ENCODE data around the gene ULK3. TPM values are rescaled to one million over a fixed set of nuclear protein-coding genes. Genes with fewer than 3 reads are reported as not detected.

The ULK3 gene
- total RNA-seq, 1 experiment from 2014 or later, result 32.1 TPM

- no peak for DNase-seq (ENCODE audit: extremely low read depth, low read depth)
These were observed 25.1 kb upstream of the ULK3 start for GRCh38 chr15:74868059-74868458.

- DNase-seq (ENCODE audit: extremely low read depth, low read depth), result no peak
These were observed 24.6 kb upstream of the ULK3 start for GRCh38 chr15:74867466-74868038.

GRCh38 chr15:74866090-74866489 is 23.1 kb upstream of the ULK3 start:
- DNase-seq (ENCODE audit: extremely low read depth, low read depth), result no peak

GRCh38 chr15:74865316-74865715 is 22.4 kb upstream of the ULK3 start:
- DNase-seq (ENCODE audit: extremely low read depth, low read depth), result no peak

GRCh38 chr15:74864296-74864695 is 21.3 kb upstream of the ULK3 start:
- no peak for DNase-seq (ENCODE audit: extremely low read depth, low read depth)

- DNase-seq (ENCODE audit: extremely low read depth, low read depth), result no peak
These were observed 20.5 kb upstream of the ULK3 start for GRCh38 chr15:74863239-74864056.

GRCh38 chr15:74858369-74858740 is 15.4 kb upstream of the ULK3 start:
- no peak for DNase-seq (ENCODE audit: extremely low read depth, low read depth)

GRCh38 chr15:74857671-74858368 is 14.9 kb upstream of the ULK3 start:
- no peak for DNase-seq (ENCODE audit: extremely low read depth, low read depth)

- no peak for DNase-seq (ENCODE audit: extremely low read depth, low read depth)
These were observed 14.2 kb upstream of the ULK3 start for GRCh38 chr15:74857082-74857655.

- DNase-seq (ENCODE audit: extremely low read depth, low read depth), result no peak
These were observed 13.6 kb upstream of the ULK3 start for GRCh38 chr15:74856537-74856936.

- no peak for DNase-seq (ENCODE audit: extremely low read depth, low read depth)
These were observed 12.9 kb upstream of the ULK3 start for GRCh38 chr15:74855857-74856256.

GRCh38 chr15:74854453-74855022 is 11.6 kb upstream of the ULK3 start:
- DNase-seq (ENCODE audit: extremely low read depth, low read depth), result no peak

- no peak for DNase-seq (ENCODE audit: extremely low read depth, low read depth)
These were observed 9.0 kb upstream of the ULK3 start for GRCh38 chr15:74851960-74852359.

- DNase-seq (ENCODE audit: extremely low read depth, low read depth), result no peak
These were observed 7.4 kb upstream of the ULK3 start for GRCh38 chr15:74850393-74850792.

- DNase-seq (ENCODE audit: extremely low read depth, low read depth), result no peak
These were observed 4.5 kb upstream of the ULK3 start for GRCh38 chr15:74847432-74847831.

GRCh38 chr15:74845581-74845980 is 2.6 kb upstream of the ULK3 start:
- no peak for DNase-seq (ENCODE audit: extremely low read depth, low read depth)

- no peak for DNase-seq (ENCODE audit: extremely low read depth, low read depth)
These were observed 2.2 kb upstream of the ULK3 start for GRCh38 chr15:74845208-74845568.

GRCh38 chr15:74844319-74845207 is 1.6 kb upstream of the ULK3 start:
- DNase-seq (ENCODE audit: extremely low read depth, low read depth), result no peak

GRCh38 chr15:74843891-74844299 is 939 bp upstream of the ULK3 start:
- DNase-seq (ENCODE audit: extremely low read depth, low read depth), result no peak

GRCh38 chr15:74843445-74843828 is 481 bp upstream of the ULK3 start:
- no peak for DNase-seq (ENCODE audit: extremely low read depth, low read depth)

All from NCI-H460 (cell line).